Brain pericyte (primary cell): Measurements from ENCODE around the gene TBCA.
"Not testable (repeated sequence)": the region's sequence is repeated elsewhere in the genome, so short reads cannot be mapped to it uniquely, and the experiment has no call there.

Experiments
- DNase-seq: peaks from one replicate; pipeline ENCODE4 v3.0.0-alpha.2; 2012; ENCODE audit warnings: low read depth, low spot score

Gene TBCA

DNA sequence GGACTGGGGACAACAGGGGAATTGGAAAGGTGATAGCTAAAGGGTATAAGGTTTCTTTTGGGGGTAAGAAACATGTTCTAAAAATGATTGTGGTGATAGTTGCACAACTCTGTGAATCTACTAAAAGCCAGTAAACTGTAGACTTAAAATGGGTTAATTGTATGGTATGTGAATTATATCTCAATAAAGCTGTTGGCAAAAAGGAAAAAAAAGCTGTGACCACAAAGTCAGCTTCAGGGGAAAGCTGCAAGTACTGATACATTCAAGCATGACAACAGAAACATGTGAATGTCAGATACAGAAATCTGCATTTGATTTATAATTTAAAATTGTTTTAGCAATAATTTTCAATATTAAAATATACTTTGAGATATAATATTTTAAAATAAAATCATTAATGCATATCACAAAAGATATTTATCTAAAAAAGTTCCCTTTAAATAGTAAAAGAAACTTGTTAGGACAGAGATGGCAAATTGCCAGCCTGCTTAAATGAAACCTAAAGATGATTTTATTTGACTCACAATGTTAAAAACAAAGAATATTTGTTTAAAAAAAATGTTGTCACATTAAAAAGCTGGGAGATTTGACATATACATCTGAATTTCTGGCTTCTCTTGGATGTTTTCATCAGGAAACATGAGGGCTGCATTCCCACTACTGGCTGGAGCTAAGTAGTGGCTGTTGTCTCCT, 66.0 kb downstream of the TBCA start:
- no peak for DNase-seq

DNA sequence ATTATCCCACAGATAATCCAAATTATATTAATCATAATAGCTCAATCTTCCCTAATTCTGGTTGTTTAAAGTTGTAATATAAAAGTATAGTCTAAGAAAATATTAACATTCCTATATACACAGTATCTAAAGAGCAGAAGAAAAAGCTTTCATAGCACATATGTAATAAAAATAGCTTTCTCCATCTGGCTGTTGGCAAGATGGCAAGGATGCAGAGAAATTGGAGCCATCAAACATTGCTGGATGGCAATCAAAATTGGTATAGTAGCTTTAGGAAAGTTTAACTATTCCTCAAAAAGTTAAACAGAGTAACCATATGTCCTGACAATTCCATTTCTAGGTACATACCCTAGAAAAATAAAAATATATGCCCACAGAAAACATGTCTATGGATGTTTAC, 66.8 kb downstream of the TBCA start:
- DNase-seq: no peak

DNA sequence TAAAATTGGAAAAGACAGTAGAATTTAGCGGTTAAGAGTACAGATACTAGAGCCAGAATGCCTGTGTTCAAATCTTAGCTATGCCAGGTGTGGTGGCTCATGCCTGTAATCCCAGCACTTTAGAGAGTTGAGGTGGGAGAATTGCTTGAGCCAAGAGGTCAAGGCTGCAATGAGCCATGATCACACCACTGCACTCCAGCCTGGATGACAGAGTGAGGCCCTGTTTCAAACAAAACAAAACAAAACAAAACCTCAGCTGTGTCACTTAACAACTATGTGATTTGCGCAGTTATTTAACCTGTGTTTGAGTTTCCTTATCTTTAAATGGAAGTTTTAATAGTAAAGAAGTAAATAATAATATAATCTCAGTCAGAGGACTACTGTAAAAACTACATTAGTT, 68.3 kb downstream of the TBCA start:
- no peak for DNase-seq

DNA sequence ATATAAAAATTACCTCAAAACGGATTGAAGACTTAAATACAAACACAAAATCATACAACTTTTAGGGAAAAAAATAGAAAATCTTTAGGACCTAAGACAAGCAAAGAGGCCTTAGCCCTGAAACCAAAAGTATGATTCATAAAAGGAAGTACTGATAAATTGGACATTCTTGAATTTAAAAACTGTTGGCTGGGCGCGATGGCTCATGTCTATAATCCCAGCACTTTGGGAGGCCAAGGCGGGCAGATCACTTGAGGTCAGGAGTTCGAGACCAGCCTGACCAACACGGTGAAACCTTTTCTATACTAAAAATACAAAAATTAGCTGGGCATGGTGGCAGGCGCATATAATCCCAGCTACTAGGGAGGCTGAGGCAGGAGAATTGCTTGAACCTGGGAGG, 76.6 kb downstream of the TBCA start:
- DNase-seq: not testable (repeated sequence)

DNA sequence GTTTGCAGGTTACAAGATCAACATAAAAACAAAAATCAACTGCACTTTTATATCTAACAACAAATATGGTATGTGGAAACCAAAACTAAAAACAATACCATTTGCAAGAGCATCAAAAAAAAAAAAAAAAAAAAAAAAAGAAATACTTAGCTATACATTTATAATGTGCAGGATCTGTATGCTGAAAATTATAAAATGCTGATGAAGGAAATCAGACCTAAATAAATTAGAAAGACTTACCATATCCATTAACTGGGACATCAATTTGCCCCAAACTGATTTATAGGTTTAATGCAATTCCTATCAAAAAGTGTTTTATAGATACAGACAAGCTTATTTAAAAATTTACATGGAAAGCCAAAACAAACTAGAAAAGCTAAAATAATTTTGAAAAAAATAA, 77.2 kb downstream of the TBCA start:
- DNase-seq: no peak

DNA sequence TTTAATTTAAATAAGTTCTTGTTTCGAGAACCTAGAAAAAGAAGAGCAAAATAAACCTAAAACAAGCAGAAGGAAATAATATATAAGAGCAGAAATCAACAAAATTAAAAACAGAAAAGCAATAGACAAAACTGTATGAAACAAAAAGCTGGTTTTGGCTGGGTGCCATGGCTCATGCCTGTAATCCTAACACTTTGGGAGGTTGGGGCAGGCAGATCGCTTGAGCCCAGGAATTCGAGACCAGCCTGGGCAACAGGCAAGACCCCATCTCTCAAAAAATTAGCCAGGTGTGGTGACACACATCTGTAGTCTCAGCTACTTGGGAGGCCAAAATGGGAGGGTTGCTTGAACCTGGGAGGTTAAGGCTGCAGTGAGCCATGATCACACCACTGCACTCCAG, 78.4 kb downstream of the TBCA start:
- no peak for DNase-seq

DNA sequence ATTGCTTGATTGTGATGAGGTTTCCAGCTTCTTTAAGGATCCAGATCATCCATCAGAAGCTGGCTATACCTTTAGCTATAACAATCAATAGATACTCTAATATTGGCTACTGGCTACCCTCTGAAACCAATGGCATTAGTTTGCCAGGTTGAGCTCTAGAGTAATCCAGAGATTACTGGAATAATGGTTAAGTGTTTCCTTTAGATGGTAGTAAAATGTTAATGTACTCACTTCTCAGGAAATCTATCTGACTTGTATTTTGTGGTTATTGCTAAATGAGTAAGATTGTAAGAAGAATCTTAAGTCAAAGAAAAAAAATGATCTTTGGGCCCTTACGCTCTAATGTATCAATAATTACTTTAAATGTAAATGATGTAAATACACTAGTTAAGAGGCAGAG, 80.0 kb downstream of the TBCA start:
- no peak for DNase-seq

DNA sequence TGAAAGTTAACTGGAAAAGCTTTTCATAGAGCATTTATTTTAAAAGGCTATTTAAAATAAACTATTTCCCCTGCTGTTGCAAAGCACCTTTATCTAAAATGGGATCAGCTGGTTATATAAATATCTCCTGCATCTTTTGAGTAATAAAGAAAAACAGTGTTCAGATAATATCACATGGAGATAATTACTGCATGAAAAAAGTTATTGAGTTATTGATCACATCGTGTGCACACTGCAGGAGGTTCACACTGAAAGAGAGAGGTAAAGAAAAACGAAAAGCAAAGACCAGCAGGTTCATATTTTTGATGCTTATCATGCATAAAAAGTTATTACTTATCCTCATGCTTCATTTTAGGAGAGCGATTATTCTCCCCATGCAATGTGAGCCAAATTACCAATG, 82.2 kb downstream of the TBCA start:
- DNase-seq: no peak

DNA sequence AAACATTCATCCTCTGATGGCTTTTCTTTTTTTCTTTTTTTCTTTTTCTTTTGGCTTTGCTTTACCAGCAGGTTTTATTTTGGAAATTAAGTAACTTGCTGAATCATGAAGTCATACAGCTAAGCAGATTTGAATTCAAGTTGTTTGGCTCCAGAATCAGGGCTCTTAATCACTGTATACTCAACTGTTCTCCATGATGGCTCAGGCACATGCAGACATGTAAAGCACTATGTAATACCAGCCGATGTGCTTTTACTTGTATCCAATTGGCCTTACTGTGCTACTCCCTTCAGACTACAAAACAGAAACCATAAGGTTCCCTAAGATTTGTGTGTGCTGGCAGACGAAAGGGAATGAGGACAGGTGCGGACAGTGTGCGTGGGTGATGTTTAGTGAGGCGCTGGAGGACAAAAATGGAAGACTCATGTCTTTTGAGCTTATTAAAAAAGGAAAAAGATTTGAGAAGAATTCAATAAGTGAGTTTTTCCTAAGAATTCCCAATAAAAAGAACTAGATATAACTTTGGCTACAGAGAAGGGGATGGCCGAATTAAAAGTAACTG, 92.9 kb downstream of the TBCA start:
- no peak for DNase-seq

DNA sequence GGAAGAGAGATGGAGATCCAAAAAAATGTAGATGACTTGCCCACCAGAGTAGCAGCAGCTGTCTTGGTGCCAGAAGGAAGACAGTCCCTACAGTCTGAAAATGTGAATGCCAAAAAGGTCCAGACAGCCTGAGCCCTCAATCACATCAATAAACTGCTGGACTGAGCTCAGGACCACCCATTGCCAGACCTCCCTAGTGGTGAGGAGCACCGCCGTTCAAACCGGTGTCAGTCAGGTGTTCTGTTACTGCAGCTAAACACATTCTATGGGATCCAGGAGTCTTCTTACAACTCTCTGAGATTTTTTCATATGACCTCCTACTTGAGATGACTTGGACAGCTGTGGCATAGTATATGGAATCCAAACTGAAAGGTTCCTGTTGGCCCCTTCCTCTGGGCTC, 105.6 kb downstream of the TBCA start:
- DNase-seq: no peak

DNA sequence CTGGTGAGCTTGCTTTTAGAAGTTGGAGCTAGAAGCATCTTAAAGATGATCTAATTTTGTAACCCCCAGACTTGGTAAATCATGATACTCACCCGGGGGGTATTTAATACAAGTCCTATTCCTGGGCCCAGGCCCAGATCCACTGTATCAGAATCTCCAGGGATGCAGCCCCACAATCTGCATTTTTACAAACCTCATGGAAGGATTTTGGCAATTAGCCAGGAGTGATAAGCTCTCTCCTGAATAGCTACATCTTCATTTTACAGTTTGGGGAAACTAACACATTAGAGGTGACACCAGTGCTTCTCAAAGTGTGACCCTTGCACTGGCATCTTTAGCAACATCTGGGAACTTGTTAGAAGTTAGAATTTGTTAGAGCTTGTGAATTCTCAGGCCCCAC, 106.5 kb downstream of the TBCA start:
- no peak for DNase-seq

DNA sequence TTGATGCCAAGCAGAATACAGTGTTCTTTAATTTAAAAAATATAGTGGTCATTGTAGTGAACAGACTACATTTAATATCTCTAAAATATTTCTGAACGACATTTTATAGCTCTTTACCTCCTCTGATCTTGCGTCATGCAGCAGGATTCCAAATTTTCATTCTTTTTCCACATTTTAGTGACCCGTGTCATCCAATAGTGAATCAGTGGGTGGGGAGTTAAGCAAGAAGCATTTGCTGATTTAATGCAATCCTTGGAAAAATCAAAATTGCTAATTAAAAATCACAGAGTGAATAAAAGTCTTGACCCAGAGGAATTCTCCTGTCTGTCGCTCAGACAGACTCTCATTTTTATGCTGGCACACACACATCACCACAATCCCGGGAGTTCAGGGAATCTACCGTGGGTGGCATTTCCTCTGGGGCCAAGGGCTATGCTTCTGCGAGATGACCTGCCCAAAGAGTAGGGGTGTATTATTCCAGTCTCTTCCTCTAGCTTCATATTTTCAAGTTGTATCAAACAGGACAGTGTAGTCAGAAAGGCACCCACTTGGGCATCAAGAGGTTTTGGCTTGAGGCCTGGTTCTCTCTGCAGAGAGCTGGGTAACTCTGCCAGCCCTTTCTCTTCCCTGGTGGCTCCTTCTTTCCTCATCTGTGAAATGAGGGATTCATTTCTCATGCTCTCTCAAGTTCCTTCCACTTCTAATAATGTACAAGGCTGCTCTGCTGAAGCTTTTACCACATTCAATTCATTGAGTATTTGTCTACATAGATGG, 112.9 kb downstream of the TBCA start:
- DNase-seq: no peak

DNA sequence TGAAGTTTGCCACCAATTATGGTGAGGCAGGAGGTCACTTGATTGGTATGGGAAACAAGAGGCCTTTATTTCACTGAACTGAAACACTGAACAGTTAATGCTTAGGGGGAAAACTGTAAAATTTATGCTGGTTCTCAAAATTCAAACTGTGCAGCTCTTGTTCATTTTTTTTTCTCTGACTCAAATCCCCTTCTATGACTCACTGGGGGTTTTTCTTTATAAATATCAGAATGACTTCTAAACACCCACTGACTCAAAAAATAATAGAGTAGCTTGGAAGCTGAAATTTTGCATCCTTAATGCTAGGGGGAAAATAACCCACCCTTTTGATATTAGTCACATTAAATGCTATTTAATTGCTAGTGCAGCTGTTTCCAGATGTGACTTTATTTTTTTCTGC, 113.5 kb downstream of the TBCA start:
- no peak for DNase-seq

DNA sequence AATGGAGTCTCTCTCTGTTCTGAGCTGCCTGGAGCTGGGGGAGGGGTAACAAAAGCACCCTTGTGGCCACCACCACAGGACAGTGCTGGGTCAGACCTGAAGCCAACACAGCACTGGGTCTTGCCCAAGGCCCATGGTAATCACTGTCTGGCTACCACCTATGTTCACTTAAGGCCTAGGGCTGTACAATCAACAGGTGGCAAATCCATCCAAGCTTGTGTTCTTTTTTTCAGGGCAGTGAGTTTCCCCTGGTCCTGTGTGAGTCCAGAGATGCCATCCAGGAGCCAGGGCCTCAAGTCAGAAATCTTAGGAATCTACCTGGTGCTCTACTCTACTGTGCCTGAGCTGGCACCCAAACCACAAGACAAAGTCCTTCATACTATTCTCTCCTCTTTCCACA, 117.5 kb downstream of the TBCA start:
- DNase-seq: no peak

DNA sequence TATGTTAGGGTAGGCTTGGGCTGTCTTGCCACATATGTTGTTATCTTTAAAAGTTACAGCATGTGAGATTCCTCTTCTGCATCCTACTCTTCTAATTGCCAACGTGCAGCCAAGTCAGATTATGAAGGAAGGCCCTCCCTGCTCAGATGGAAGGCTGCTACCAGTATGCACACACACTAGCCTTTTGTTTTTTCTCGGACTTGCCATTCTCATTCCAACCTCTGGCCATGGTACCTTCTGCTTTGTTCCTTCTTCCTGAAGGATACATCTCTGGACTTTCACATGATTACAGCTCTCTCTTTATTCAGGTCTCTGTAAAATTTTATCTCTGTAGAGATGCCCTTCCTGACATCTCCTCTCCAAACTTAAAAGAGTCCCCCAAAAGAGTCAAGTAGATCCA, 124.8 kb downstream of the TBCA start:
- DNase-seq: no peak

DNA sequence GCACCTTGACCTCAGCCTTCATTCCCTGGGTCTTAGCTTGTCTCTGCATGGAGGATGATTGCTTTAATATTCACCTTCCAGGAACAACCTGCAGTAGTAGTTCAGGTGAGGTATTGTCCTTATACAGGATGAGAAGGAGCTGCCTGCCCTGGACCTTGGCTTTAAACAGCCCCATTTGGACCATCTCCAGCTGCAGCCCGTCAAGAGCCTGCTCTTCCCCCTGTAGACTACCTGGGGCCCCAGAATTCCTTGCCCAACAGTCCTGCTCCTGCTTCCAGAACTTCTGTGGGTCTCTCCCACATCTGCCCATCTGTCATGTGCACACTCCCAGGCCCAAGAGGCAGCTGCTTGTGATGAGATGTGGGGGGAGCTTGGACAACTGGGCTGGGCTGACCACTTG, 125.5 kb downstream of the TBCA start:
- DNase-seq: no peak

DNA sequence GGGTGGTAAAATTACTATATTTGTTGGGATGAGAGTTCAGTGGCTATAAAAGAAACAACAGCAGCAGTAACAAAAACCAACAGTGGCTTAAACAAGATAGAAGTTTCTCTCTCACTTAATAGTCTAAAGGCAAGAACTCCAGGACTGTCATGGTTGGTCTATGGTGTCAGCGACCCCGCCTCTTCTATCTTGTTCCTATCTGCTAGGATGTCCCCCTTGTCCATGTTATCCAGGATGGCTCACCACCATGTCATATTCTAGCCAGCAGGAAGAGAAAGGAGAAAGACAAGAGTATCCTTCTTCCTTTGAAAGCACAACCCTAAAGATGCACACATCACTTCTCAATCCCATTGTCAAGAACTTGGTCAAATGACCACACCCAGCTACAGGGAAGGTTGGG, 126.4 kb downstream of the TBCA start:
- no peak for DNase-seq

DNA sequence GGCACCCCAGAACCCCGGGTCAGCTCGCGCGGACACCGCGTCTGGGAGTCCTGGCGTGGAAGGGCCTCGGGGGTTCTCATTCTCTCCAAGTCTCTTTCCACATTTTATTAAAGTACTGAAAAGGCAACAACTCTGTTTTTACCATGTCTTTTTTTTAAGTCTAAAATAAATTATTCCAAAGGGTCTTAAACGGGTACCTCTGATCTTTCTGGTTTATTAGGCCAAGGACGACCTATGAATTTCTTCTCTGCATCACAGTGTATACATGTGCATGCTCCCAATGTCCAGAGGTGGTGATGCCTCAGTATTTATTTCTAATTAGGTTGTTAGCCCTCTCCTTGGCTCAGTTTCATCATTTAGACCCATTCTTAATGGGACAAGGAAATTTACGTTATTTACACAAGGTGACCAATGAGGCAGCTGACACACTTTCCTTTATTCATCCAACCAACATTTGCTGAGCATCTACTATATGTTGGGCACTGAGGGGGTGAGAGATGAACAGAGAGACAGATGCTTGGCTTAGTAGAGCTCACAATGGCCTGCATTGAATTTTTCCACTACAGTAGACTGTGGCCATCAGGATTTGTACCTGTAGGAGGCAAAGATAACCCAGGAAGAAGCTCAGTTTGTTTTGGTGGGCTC, 130.0 kb downstream of the TBCA start:
- DNase-seq: no peak

DNA sequence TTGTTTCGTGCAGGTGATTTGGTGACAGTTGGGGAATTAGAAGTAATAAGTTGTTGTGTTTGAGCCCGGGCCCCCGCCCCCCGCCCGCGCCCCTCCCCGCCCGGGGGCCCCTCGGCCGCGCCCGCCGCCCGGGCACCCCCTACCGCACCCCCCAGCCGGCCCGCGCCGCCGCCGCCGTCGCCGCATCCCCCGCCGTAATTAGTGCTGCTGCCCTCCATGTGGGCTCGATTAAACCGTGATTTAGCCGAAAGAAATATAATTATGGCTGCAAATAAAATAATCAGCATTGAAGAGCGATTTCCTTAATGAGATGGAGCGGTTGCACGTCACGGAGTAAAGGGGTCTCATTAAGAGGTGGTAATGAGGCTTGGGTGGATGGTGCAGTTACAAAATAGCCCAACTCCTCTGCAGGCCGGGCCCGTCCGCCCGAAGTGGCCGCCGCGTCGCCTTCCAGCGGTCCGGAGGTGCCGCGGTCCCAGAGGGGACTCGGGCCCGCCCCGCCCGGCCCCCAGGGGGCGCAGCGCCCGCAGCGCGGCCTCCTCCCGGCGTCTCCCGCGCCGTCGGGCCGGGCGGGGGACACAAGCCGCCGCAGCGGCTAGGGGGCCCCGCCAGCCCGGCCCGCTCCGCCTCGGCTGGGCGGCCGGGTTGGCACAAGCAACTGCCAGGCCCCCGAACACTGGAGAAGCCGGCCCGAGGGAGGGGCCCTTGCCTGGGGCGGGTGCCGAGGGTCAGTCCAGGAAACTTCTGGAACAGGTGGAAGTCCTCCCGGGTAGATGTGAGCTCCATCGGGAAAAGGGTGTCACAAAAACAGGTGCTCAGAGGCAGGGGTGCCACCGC, 130.8 kb downstream of the TBCA start:
- no peak for DNase-seq

DNA sequence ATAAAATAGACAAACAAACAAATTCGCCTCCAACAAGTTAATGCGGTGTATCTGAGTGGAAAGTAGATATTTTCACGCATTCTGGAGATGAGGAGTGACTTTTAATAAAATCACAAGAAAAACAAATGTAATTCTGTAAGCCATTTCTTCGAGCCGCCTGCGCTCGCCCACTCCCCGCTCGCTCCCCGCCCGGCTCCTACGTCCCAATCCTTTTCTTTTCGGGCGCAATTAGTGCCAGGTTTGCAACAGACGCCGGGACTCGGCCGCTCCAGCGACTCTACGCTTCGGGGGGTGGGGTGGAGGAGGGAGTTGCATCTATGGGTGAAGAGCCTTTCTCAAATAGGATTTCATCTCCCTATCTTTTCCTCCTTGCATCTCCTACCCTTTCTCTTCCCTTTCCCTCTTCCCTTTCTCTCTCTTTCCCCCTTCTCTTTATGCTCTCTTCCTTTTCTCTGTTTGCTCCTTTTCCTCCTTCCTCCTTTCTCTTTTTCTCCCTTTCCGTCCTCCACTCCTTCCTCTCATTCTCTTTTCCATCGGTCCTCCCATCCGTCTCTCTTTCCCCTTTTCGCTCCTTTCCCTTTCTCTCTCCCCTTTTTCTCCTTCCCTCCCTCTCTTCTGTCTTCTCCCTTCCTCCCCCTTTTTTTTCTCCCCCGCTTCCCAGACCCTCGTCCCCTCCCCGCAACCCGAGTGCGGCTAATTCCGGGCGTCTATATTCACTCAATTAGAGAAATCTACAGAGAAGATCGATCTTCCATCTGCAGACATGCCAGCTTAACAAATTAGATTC, 131.6 kb downstream of the TBCA start:
- no peak for DNase-seq
